Peyer's patch (tissue), 4 donors: ENCODE results near the gene BOC.

Experiments used
- POLR2A ChIP-seq, 2 donors: fragments of 450-650 bp; IDR thresholded peaks; one replicate each; pipeline ENCODE4 v1.5.1; 2017; ENCODE audit warnings: antibody characterized with exemption in 2 of 2, mild to moderate bottlenecking in 2 of 2, moderate library complexity in 2 of 2
- TF ChIP-seq, protein P1 (sequence below), 6 experiments: fragments of 450-650 bp in 4 of 6; fragments of 200-600 bp in 2 of 6; sonication (generic) in 1 of 6; IDR thresholded peaks; one replicate each; pipeline ENCODE4 v1.5.1; 2017 to 2019; ENCODE audit warnings: antibody characterized with exemption in 6 of 6, mild to moderate bottlenecking in 3 of 6, moderate library complexity in 1 of 6

GRCh38 chr3:113200946-113201345, 10.4 kb upstream of the BOC start:
- TF ChIP-seq, protein P1, sequence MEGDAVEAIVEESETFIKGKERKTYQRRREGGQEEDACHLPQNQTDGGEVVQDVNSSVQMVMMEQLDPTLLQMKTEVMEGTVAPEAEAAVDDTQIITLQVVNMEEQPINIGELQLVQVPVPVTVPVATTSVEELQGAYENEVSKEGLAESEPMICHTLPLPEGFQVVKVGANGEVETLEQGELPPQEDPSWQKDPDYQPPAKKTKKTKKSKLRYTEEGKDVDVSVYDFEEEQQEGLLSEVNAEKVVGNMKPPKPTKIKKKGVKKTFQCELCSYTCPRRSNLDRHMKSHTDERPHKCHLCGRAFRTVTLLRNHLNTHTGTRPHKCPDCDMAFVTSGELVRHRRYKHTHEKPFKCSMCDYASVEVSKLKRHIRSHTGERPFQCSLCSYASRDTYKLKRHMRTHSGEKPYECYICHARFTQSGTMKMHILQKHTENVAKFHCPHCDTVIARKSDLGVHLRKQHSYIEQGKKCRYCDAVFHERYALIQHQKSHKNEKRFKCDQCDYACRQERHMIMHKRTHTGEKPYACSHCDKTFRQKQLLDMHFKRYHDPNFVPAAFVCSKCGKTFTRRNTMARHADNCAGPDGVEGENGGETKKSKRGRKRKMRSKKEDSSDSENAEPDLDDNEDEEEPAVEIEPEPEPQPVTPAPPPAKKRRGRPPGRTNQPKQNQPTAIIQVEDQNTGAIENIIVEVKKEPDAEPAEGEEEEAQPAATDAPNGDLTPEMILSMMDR (IDR thresholded peaks at IDR 0.05) = no peak
- no peak for TF ChIP-seq POLR2A (IDR thresholded peaks at IDR 0.05)
